GM23338 (cell line): Measurements from ENCODE around the gene COL8A1. TPM values are rescaled to one million over a fixed set of nuclear protein-coding genes. Genes with fewer than 3 reads are reported as not detected.

Experiments used
- ATAC-seq: fragments of 200-7000 bp; cut with Tn5 transposase; 3 replicates; pipeline ENCODE4 v1.9.1; 2020
- DNase-seq: peaks from one replicate; pipeline ENCODE4 v3.0.0-alpha.2; 2015; ENCODE audit warnings: low spot score
- H2AFZ ChIP-seq: fragments of 200-600 bp; sonication (generic); 2 replicates; pipeline ENCODE4 v1.8.0; 2016; ENCODE audit warnings: antibody characterized with exemption, mild to moderate bottlenecking, moderate library complexity
- H3F3A ChIP-seq: fragments of 200-600 bp; sonication (generic); replicated peaks from 2 replicates; pipeline ENCODE4 v1.8.0; 2017; ENCODE audit warnings: antibody characterized with exemption, mixed run types, low read depth
- H3K27ac ChIP-seq: fragments of 200-600 bp; sonication (generic); 2 replicates; pipeline ENCODE4 v1.6.1; 2016; ENCODE audit warnings: low read depth
- H3K27me3 ChIP-seq: fragments of 200-600 bp; sonication (generic); 2 replicates; pipeline ENCODE4 v1.8.0; 2016; ENCODE audit warnings: mild to moderate bottlenecking, mixed run types, moderate library complexity; ENCODE audit not compliant: insufficient read depth
- H3K36me3 ChIP-seq: fragments of 200-600 bp; sonication (generic); 2 replicates; pipeline ENCODE4 v1.8.0; 2016; ENCODE audit warnings: mild to moderate bottlenecking; ENCODE audit not compliant: insufficient read depth
- H3K4me1 ChIP-seq: fragments of 200-600 bp; sonication (generic); 2 replicates; pipeline ENCODE4 v1.8.0; 2016; ENCODE audit warnings: mild to moderate bottlenecking, moderate library complexity; ENCODE audit not compliant: insufficient read depth
- H3K4me2 ChIP-seq: fragments of 200-600 bp; sonication (generic); 2 replicates; pipeline ENCODE4 v1.7.1; 2017; ENCODE audit warnings: mixed run types
- H3K4me3 ChIP-seq: fragments of 200-600 bp; sonication (generic); 2 replicates; pipeline ENCODE4 v1.6.1; 2016; ENCODE audit warnings: mixed run types
- H3K79me2 ChIP-seq: fragments of 200-600 bp; sonication (generic); replicated peaks from 2 replicates; pipeline ENCODE4 v1.8.0; 2017; ENCODE audit warnings: mild to moderate bottlenecking; ENCODE audit not compliant: insufficient read depth
- H3K9me2 ChIP-seq: fragments of 200-600 bp; sonication (generic); 2 replicates; pipeline ENCODE4 v1.8.0; 2017; ENCODE audit not compliant: insufficient read depth
- H4K20me1 ChIP-seq: fragments of 200-600 bp; sonication (generic); replicated peaks from 2 replicates; pipeline ENCODE4 v1.8.0; 2017; ENCODE audit warnings: mild to moderate bottlenecking; ENCODE audit not compliant: insufficient read depth
- H3K27ac Mint-ChIP-seq: 2 replicates; pipeline ENCODE4 v1.8.0; 2020; ENCODE audit warnings: inconsistent platforms, mild to moderate bottlenecking, moderate library complexity, mixed read lengths
- H3K27me3 Mint-ChIP-seq: 3 replicates; pipeline ENCODE4 v1.8.0; 2022; ENCODE audit warnings: low read depth, mild to moderate bottlenecking, moderate library complexity, mixed read lengths, inconsistent platforms; ENCODE audit not compliant: insufficient read depth, poor library complexity
- H3K36me3 Mint-ChIP-seq: 3 replicates; pipeline ENCODE4 v1.8.0; 2021; ENCODE audit warnings: low read depth, mild to moderate bottlenecking, inconsistent platforms, moderate library complexity, mixed read lengths
- H3K4me1 Mint-ChIP-seq: 3 replicates; pipeline ENCODE4 v1.8.0; 2020; ENCODE audit warnings: mild to moderate bottlenecking, inconsistent platforms, mixed read lengths
- H3K4me3 Mint-ChIP-seq: 3 replicates; pipeline ENCODE4 v1.8.0; 2021; ENCODE audit warnings: moderate library complexity, mild to moderate bottlenecking, inconsistent platforms, mixed read lengths
- H3K9me3 Mint-ChIP-seq: 3 replicates; pipeline ENCODE4 v1.8.0; 2020; ENCODE audit warnings: moderate library complexity, mild to moderate bottlenecking, inconsistent platforms, mixed read lengths
- CREB1 ChIP-seq: fragments of 250-450 bp; sonication (Bioruptor Pico); IDR thresholded peaks from 2 replicates; pipeline ENCODE4 v1.5.0; 2020; ENCODE audit warnings: low read depth, mild to moderate bottlenecking, moderate library complexity
- CTCF ChIP-seq, 2 experiments: fragments of 200-600 bp in 1 of 2; sonication (generic) in 1 of 2; conservative IDR thresholded peaks; 2 replicates each; pipeline versions ENCODE4 v1.5.1 to v1.6.1; 2016 to 2017; ENCODE audit warnings: antibody characterized with exemption in 2 of 2, low read depth in 2 of 2, mild to moderate bottlenecking in 2 of 2, moderate library complexity in 1 of 2
- EZH2 ChIP-seq: fragments of 200-600 bp; sonication (generic); IDR thresholded peaks from one replicate; pipeline ENCODE4 v1.8.0; 2017; ENCODE audit warnings: antibody characterized with exemption, mild to moderate bottlenecking, low read depth; ENCODE audit not compliant: unreplicated experiment
- EZH2phosphoT487 ChIP-seq: fragments of 200-600 bp; sonication (generic); IDR thresholded peaks from one replicate; pipeline ENCODE4 v1.8.1; 2018; ENCODE audit warnings: antibody characterized with exemption; ENCODE audit not compliant: unreplicated experiment
- JUNB ChIP-seq: IDR thresholded peaks from one replicate; pipeline ENCODE4 v1.6.1; 2016; ENCODE audit warnings: antibody characterized with exemption; ENCODE audit not compliant: unreplicated experiment
- NANOG ChIP-seq: IDR thresholded peaks from 2 replicates; pipeline ENCODE4 v1.6.1; 2016; ENCODE audit warnings: antibody characterized with exemption, borderline replicate concordance
- POLR2AphosphoS5 ChIP-seq: IDR thresholded peaks from 2 replicates; pipeline ENCODE4 v1.6.1; 2016; ENCODE audit warnings: antibody characterized with exemption, low read depth
- STAT1 ChIP-seq: IDR thresholded peaks from one replicate; pipeline ENCODE4 v1.6.1; 2016; ENCODE audit warnings: antibody characterized with exemption; ENCODE audit not compliant: unreplicated experiment
- ZNF114 ChIP-seq: fragments of 250-450 bp; sonication (Bioruptor Pico); IDR thresholded peaks from 2 replicates; pipeline ENCODE4 v1.5.0; 2020; ENCODE audit warnings: mild to moderate bottlenecking, moderate library complexity
- ZNF331 ChIP-seq: fragments of 250-450 bp; sonication (Bioruptor Pico); IDR thresholded peaks from 2 replicates; pipeline ENCODE4 v1.5.0; 2020; ENCODE audit warnings: low read depth, mild to moderate bottlenecking, moderate library complexity
- polyA plus RNA-seq: library from polyadenylated mRNA; unstranded; fragments of >200 nt; fragmentation: Nextera tagmentation; extraction: Ambion mirVana; gene quantifications from 2 replicates; pipeline ENCODE4 v1.2.1, GENCODE V29; 2016
- total RNA-seq: library from RNA; depleted of rRNA; stranded (reverse); fragments of >200 nt; shearing (Covaris generic); gene quantifications from 2 replicates; pipeline ENCODE4 v1.2.3, GENCODE V29; 2014
- TF ChIP-seq, protein P1 (sequence below): IDR thresholded peaks from one replicate; pipeline ENCODE4 v1.6.1; 2018; ENCODE audit warnings: antibody characterized with exemption; ENCODE audit not compliant: unreplicated experiment
- TF ChIP-seq, protein P2 (sequence below): IDR thresholded peaks from 2 replicates; pipeline ENCODE4 v1.6.1; 2016; ENCODE audit warnings: antibody characterized with exemption

Gene COL8A1
- total and polyA plus RNA-seq, 2 experiments from 2014 or later: 0.26 to 0.97 TPM

DNA sequence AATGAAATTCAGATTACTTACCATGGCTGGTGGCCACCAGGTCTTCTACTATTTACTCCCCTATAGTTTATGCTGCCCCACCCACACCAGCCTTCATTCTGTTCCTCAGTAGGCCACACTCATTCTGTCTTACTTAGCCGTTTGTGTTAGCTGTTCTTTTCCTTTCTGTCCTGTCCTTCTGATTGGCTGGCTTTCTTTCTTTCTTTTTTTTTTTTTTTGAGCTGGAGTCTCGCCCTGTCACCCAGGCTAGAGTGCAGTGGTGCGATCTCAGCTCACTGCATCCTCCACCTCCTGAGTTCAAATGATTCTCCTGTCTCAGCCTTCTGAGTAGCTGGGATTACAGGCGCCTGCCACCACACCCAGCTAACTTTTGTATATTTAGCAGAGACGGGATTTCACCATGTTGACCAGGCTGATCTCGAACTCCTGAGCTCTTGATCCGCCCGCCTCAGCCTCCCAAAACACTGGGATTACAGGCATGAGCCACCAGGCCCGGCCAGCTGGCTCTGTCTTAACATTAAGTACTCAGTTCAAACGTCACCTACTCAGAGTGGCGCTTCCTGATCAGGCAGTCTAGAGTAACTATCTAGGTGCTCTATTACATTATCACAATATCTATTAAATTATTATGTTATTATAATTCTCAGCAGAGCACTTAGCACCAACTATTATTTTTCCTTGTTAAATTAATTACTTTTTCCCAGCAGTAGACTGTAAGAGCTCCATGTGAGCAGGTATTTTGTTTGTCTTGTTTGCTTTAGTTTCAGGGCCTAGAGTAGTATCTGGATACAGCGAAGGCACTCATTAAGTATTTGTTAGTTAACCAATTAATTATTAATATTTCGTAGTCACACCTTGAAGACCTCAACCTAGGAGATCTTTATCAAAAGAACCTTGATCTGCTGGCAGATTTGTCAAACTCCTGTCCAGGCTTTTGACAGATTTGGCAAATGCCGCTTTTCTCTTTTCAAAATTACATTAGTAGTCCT is 185.6 kb downstream of the COL8A1 start:
- no peaks in the 10 kb centered on the region for H3K9me2 ChIP-seq
- ATAC-seq (peak; percentile 31), DNase-seq (no peak)
- no peaks in the 10 kb centered on the region; the same call in 1 of the 3 replicates for H3K36me3 Mint-ChIP-seq
- no peak overlapping the region for H2AFZ ChIP-seq
- H3K27me3 Mint-ChIP-seq: no peaks in the 10 kb centered on the region
- no peaks in the 10 kb centered on the region for H3K9me3 Mint-ChIP-seq
- H3K4me1 ChIP-seq: 0 out of 2 replicates have a peak, but pooled peaks cover 3% of the 10 kb centered on the region
- H3K4me3 Mint-ChIP-seq: no peak overlapping the region
- H3K4me3 ChIP-seq: no peak overlapping the region
- TF ChIP-seq JUNB: no peak
- TF ChIP-seq ZNF331: no peak
- TF ChIP-seq CREB1 (CRISPR knock-in tag): no peak
- no peak for TF ChIP-seq STAT1
- H3K27me3 ChIP-seq: no peaks in the 10 kb centered on the region
- peaks cover 84% of the 10 kb centered on the region for H3K79me2 ChIP-seq
- no peaks in the 10 kb centered on the region for H3F3A ChIP-seq
- peaks cover 11% of the 10 kb centered on the region for H3K4me1 Mint-ChIP-seq
- peak overlapping the region; percentile 46; the same call in 1 of the 2 replicates for H3K27ac Mint-ChIP-seq
- 0 out of 2 replicates have a peak overlapping the region, but pooled peaks have one; percentile 28 for H3K27ac ChIP-seq
- no peak overlapping the region for H3K4me2 ChIP-seq
- no peaks in the 10 kb centered on the region for H3K36me3 ChIP-seq
- peaks cover 5% of the 10 kb centered on the region; the same call in 1 of the 2 replicates for H4K20me1 ChIP-seq

DNA sequence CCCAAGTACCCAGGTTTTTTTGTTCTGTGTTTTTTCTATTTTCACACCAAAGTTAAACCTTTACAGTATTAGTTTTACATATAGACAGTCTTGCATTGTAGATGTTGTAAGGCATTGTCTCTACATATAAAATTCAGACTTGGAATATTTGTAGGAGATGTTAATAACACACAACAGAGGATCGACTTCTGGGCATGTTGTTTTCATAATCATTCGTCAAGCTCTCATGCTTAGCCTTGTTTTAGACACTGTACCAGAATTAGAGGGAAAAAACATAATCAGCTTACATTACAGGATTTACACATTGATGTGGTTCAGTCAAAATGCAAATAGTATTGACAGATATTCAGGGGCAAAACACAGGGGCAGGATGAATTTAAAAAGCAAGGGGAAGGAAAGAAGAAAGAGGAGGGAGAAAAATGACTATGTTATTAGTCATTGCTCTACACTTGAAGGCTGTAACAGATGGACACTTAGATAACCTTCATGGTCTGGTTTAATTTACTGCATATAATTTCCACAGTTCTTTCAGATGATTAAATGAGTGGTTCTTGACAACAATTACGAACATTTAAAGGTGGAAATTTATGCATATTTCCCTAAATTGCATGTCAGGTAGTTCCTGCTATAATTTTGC is 186.7 kb downstream of the COL8A1 start:
- Histone ChIP-seq H3K4me3 (no peak overlapping the region), H2AFZ (no peak overlapping the region), H3K4me1 (peaks cover 6% of the 10 kb centered on the region; the same call in 1 of the 2 replicates), H3F3A (no peaks in the 10 kb centered on the region), H4K20me1 (peaks cover 5% of the 10 kb centered on the region; the same call in 1 of the 2 replicates), H3K4me2 (no peak overlapping the region), H3K27me3 (no peaks in the 10 kb centered on the region), H3K9me2 (no peaks in the 10 kb centered on the region), H3K79me2 (peaks cover 84% of the 10 kb centered on the region), H3K36me3 (no peaks in the 10 kb centered on the region), H3K27ac (no peak overlapping the region)
- H3K4me3 Mint-ChIP-seq: no peak overlapping the region
- DNase-seq (no peak), ATAC-seq (no peak)
- H3K27me3 Mint-ChIP-seq: no peaks in the 10 kb centered on the region
- H3K9me3 Mint-ChIP-seq: no peaks in the 10 kb centered on the region
- peaks cover 15% of the 10 kb centered on the region for H3K4me1 Mint-ChIP-seq
- H3K36me3 Mint-ChIP-seq: no peaks in the 10 kb centered on the region; the same call in 2 of the 3 replicates
- 0 out of 2 replicates have a peak overlapping the region, but pooled peaks have one; percentile 25 for H3K27ac Mint-ChIP-seq
- TF ChIP-seq EZH2: no peak
- no peak for TF ChIP-seq EZH2phosphoT487
- no peak for TF ChIP-seq CTCF (conservative IDR thresholded peaks at IDR 0.05; ENCODE audit: low read depth in 2 of 2)
- no peak for TF ChIP-seq ZNF114
- TF ChIP-seq NANOG: no peak
- TF ChIP-seq STAT1: no peak
- no peak for TF ChIP-seq POLR2AphosphoS5
- TF ChIP-seq, protein P1, sequence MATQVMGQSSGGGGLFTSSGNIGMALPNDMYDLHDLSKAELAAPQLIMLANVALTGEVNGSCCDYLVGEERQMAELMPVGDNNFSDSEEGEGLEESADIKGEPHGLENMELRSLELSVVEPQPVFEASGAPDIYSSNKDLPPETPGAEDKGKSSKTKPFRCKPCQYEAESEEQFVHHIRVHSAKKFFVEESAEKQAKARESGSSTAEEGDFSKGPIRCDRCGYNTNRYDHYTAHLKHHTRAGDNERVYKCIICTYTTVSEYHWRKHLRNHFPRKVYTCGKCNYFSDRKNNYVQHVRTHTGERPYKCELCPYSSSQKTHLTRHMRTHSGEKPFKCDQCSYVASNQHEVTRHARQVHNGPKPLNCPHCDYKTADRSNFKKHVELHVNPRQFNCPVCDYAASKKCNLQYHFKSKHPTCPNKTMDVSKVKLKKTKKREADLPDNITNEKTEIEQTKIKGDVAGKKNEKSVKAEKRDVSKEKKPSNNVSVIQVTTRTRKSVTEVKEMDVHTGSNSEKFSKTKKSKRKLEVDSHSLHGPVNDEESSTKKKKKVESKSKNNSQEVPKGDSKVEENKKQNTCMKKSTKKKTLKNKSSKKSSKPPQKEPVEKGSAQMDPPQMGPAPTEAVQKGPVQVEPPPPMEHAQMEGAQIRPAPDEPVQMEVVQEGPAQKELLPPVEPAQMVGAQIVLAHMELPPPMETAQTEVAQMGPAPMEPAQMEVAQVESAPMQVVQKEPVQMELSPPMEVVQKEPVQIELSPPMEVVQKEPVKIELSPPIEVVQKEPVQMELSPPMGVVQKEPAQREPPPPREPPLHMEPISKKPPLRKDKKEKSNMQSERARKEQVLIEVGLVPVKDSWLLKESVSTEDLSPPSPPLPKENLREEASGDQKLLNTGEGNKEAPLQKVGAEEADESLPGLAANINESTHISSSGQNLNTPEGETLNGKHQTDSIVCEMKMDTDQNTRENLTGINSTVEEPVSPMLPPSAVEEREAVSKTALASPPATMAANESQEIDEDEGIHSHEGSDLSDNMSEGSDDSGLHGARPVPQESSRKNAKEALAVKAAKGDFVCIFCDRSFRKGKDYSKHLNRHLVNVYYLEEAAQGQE: no peak
- no peak for TF ChIP-seq JUNB
- TF ChIP-seq, protein P2, sequence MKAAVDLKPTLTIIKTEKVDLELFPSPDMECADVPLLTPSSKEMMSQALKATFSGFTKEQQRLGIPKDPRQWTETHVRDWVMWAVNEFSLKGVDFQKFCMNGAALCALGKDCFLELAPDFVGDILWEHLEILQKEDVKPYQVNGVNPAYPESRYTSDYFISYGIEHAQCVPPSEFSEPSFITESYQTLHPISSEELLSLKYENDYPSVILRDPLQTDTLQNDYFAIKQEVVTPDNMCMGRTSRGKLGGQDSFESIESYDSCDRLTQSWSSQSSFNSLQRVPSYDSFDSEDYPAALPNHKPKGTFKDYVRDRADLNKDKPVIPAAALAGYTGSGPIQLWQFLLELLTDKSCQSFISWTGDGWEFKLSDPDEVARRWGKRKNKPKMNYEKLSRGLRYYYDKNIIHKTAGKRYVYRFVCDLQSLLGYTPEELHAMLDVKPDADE: no peak
- no peak for TF ChIP-seq ZNF331
